Upper lobe of left lung (tissue), 6 donors: ENCODE results near the gene KIF18B. TPM values are rescaled to one million over a fixed set of nuclear protein-coding genes. Genes with fewer than 3 reads are reported as not detected.

Experiments
- ATAC-seq, 2 donors: fragments of 200-7000 bp; cut with Tn5 transposase; one replicate each; pipeline ENCODE4 v1.9.1; 2022; ENCODE audit warnings: mild to moderate bottlenecking in 2 of 2, moderate library complexity in 2 of 2; ENCODE audit not compliant: low FRiP score in 2 of 2
- DNase-seq, 2 donors: peaks; one replicate each; pipeline ENCODE4 v3.0.0-alpha.2; 2019 to 2020
- H3K27ac ChIP-seq, 4 donors: fragments of 200-600 bp; sonication (generic); one replicate each; pipeline ENCODE4 v1.5.1; 2016 to 2019
- H3K27me3 ChIP-seq, 4 donors: fragments of 200-600 bp; sonication (generic); one replicate each; pipeline ENCODE4 v1.5.1; 2017 to 2019
- H3K36me3 ChIP-seq, 4 donors: fragments of 200-600 bp; sonication (generic); one replicate each; pipeline ENCODE4 v1.5.1; 2016 to 2019
- H3K4me1 ChIP-seq, 4 donors: fragments of 200-600 bp; sonication (generic); one replicate each; pipeline ENCODE4 v1.5.1; 2018 to 2019
- H3K4me3 ChIP-seq, 4 donors: fragments of 200-600 bp; sonication (generic); one replicate each; pipeline ENCODE4 v1.5.1; 2017 to 2019; ENCODE audit warnings: mild to moderate bottlenecking in 2 of 4, moderate library complexity in 1 of 4
- H3K9me3 ChIP-seq, 4 donors: fragments of 200-600 bp; sonication (generic); one replicate each; pipeline ENCODE4 v1.5.1; 2018 to 2019
- EP300 ChIP-seq, 4 donors: sonication (generic); formaldehyde crosslinking; IDR thresholded peaks; one replicate each; pipeline ENCODE4 v1.5.1; 2017; ENCODE audit warnings: antibody characterized with exemption in 4 of 4, control low read depth in 2 of 4
- POLR2A ChIP-seq, 4 donors: fragments of 450-650 bp; IDR thresholded peaks; one replicate each; pipeline ENCODE4 v1.5.1; 2016 to 2017; ENCODE audit warnings: antibody characterized with exemption in 4 of 4, mild to moderate bottlenecking in 2 of 4
- POLR2AphosphoS5 ChIP-seq, 2 donors: sonication (generic); formaldehyde crosslinking; IDR thresholded peaks; one replicate each; pipeline ENCODE4 v1.5.1; 2017; ENCODE audit warnings: antibody characterized with exemption in 2 of 2
- WGBS, 2 donors: methylation state at CpG; one replicate each; pipeline ENCODE4 v1.1.5; 2017 to 2018; 5-methylcytosine and 5-hydroxymethylcytosine counted together
- total RNA-seq, 6 donors: library from RNA; depleted of rRNA in 4 of 6; stranded (reverse); fragments of >200 nt in 4 of 6; gene quantifications; one replicate each; pipeline versions ENCODE4 v1.1.0 to v1.2.1, GENCODE V29; 2016 to 2021
- TF ChIP-seq, protein P1 (sequence below), 6 experiments: fragments of 450-650 bp in 4 of 6; fragments of 200-600 bp in 2 of 6; sonication (generic) in 2 of 6; IDR thresholded peaks; one replicate each; pipeline ENCODE4 v1.5.1; 2016 to 2019; ENCODE audit warnings: antibody characterized with exemption in 6 of 6
- donor health status: DM: no; HTN: no; CAD: no; lungs with moderate emphysema.
- donor health status: DM: no; HTN: yes; CAD: no; lungs with severe emphysema.

KIF18B gene
- total RNA-seq, 6 donors from 2014 or later = 0.49 to 2.9 (median 1.3) TPM

DNA sequence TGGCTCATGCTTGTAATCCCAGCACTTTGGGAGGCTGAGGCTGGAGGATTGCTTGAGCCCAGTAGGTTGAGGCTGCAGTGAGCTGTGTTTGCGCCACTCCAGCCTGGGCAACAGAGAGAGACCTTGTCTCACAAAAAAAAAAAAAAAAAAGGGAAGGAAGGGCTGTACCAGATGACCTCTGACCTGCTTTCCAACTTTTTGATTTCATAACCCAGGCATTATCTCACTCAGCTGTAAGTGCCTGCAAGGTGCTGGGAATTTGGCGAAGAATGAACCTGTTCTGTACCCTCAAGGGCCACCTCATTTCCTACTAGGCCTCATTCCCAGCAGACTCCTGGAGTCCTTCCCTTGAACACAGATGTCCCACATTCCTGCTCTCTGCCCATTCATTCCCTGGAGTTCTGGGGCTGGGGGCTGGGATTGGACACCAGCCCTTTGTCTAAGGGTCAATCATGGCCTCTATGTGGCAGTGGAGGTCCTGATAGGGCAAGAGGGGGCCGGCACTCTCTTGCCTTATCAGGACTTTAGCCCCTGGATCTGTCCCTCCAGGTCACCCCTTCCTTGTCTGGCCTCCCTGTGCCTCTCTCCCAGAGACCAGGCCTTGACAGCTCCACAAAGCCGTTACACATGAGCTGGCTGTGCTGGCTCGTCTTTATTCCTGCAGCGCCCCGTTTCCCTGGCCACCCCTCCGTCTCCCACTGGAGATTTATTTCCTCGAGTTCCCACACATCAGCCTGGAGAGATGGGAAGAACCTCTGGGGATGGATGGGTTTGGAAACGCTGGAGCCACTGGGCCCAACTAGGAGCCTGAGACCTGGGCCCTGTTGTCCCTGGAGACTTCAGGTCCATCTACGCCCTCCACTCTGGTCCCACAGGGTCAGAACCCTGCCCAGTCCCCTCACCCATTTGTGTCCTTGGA is 31.5 kb downstream of the KIF18B start:
- DNase-seq = no peak
- Histone ChIP-seq H3K27me3 (peaks cover 0 to 7% (median 3%) of the 10 kb centered on the region in 4 donors), H3K27ac (no peak overlapping the region), H3K9me3 (no peaks in the 10 kb centered on the region), H3K4me3 (no peak overlapping the region), H3K4me1 (peaks cover 5 to 24% (median 15%) of the 10 kb centered on the region in 4 donors), H3K36me3 (no peaks in the 10 kb centered on the region)
- ATAC-seq = no peak
- TF ChIP-seq POLR2A (IDR thresholded peaks at IDR 0.05) (no peak), POLR2AphosphoS5 (IDR thresholded peaks at IDR 0.05) (no peak), EP300 (IDR thresholded peaks at IDR 0.05) (no peak)
- TF ChIP-seq, protein P1, sequence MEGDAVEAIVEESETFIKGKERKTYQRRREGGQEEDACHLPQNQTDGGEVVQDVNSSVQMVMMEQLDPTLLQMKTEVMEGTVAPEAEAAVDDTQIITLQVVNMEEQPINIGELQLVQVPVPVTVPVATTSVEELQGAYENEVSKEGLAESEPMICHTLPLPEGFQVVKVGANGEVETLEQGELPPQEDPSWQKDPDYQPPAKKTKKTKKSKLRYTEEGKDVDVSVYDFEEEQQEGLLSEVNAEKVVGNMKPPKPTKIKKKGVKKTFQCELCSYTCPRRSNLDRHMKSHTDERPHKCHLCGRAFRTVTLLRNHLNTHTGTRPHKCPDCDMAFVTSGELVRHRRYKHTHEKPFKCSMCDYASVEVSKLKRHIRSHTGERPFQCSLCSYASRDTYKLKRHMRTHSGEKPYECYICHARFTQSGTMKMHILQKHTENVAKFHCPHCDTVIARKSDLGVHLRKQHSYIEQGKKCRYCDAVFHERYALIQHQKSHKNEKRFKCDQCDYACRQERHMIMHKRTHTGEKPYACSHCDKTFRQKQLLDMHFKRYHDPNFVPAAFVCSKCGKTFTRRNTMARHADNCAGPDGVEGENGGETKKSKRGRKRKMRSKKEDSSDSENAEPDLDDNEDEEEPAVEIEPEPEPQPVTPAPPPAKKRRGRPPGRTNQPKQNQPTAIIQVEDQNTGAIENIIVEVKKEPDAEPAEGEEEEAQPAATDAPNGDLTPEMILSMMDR (IDR thresholded peaks at IDR 0.05) = no peak
- WGBS, 2 donors = 76% methylated on average over 10 to 11 of the region's 11 CpGs

DNA sequence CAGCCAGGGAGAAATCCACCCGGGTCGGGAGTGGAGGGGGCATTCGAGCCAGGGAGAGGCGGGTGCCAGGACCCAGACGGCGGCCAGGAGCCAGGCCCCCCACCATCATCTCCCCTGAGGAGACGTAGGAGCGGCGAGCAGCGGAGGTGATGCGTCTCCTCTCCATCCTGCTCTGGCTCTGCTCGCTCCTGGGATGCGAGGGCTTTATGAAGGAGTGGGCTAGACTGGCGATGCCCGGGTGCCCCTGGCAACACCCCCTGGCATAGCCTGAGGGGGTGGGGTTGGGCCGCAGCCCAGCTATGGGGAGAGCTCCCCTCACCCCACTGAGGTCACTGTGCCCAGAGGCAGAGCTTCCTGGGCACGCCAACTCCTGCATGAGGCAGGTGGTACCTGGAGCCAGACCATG is 32.2 kb downstream of the KIF18B start, which contains the start of gene GFAP:
GFAP (minus strand) TSS at position 180 of the 406 bp plus-strand sequence; CDS start at position 166, 14 bp downstream.
- H3K27me3 ChIP-seq = peaks cover 0 to 7% (median 3%) of the 10 kb centered on the region in 4 donors
- WGBS, 2 donors = 81 to 92% methylated on average over 8 to 17 of the region's 17 CpGs
- TF ChIP-seq POLR2AphosphoS5 (IDR thresholded peaks at IDR 0.05) = no peak
- TF ChIP-seq EP300 (IDR thresholded peaks at IDR 0.05) = no peak
- TF ChIP-seq, protein P1 (IDR thresholded peaks at IDR 0.05) = no peak
- no peak for TF ChIP-seq POLR2A (IDR thresholded peaks at IDR 0.05)
- ATAC-seq (no peak), DNase-seq (no peak)
- no peaks in the 10 kb centered on the region for H3K36me3 ChIP-seq
- H3K9me3 ChIP-seq = no peaks in the 10 kb centered on the region
- no peak within 1 kb of the TSS for H3K27ac ChIP-seq
- H3K4me1 ChIP-seq = peaks cover 8 to 27% (median 17%) of the 10 kb centered on the region in 4 donors
- no peak within 1 kb of the TSS for H3K4me3 ChIP-seq

DNA sequence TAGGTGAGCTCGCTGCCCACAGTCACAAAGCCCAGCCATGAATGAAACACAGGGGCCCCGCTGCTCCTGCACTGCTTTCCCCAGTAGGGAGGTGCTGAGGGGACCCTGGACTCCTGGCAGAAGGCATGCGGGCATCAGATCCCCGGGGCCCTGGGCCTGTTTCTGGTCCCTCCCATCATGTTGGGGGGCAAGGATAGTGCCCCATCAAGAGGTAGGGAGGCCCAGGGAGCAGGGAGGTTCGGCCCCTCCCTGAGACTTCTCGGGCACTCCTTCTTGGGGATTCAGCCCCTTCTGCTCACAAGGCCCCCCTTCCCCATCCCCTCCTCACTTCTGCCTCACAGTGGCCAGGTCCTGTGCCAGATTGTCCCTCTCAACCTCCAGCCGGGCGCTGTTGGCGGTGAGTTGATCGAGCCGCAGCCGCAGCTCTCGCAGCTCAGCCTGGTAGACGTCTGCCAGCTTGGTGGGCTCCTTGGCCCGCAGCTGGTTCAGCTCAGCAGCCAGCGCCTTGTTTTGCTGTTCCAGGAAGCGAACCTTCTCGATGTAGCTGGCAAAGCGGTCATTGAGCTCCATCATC is 32.8 kb downstream of the KIF18B start:
- Histone ChIP-seq H3K36me3 (no peaks in the 10 kb centered on the region), H3K9me3 (no peaks in the 10 kb centered on the region), H3K27me3 (peaks cover 0 to 7% (median 3%) of the 10 kb centered on the region in 4 donors), H3K4me3 (no peak overlapping the region), H3K27ac (no peak overlapping the region), H3K4me1 (peaks cover 8 to 27% (median 17%) of the 10 kb centered on the region in 4 donors)
- ATAC-seq = no peak
- WGBS, 2 donors = 87 to 90% methylated on average over 2 to 19 of the region's 19 CpGs
- TF ChIP-seq, protein P1 (IDR thresholded peaks at IDR 0.05) = no peak
- TF ChIP-seq EP300 (IDR thresholded peaks at IDR 0.05) (no peak), POLR2A (IDR thresholded peaks at IDR 0.05) (no peak), POLR2AphosphoS5 (IDR thresholded peaks at IDR 0.05) (no peak)
- DNase-seq = no peak

DNA sequence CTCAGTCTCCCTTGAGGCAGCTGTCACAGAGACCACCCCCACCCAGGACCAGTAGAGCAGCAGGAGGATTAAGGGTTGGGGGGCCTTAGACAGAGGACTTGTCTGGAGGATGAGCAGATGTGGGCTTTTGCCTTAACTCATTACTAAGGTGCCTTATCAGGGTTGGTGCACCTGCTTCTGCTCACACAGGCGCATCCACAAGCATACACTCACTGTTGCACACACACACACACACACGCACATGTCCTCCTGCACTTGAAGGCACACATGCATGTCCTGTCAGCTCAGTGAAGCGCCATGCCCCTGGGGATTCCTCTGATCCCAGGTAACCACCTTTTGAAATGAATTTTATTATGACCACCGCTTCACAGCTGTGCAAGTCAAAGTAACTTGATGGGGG is 33.4 kb downstream of the KIF18B start:
- WGBS, 2 donors = 86 to 91% methylated on average over 4 of the region's 4 CpGs
- no peak overlapping the region for H3K4me3 ChIP-seq
- H3K4me1 ChIP-seq = peaks cover 8 to 27% (median 17%) of the 10 kb centered on the region in 4 donors
- TF ChIP-seq POLR2A (IDR thresholded peaks at IDR 0.05) (no peak), EP300 (IDR thresholded peaks at IDR 0.05) (no peak)
- H3K27ac ChIP-seq = no peak overlapping the region
- peaks cover 0 to 7% (median 3%) of the 10 kb centered on the region in 4 donors for H3K27me3 ChIP-seq
- H3K36me3 ChIP-seq = no peaks in the 10 kb centered on the region
- DNase-seq = no peak
- no peak for ATAC-seq
- no peaks in the 10 kb centered on the region for H3K9me3 ChIP-seq

DNA sequence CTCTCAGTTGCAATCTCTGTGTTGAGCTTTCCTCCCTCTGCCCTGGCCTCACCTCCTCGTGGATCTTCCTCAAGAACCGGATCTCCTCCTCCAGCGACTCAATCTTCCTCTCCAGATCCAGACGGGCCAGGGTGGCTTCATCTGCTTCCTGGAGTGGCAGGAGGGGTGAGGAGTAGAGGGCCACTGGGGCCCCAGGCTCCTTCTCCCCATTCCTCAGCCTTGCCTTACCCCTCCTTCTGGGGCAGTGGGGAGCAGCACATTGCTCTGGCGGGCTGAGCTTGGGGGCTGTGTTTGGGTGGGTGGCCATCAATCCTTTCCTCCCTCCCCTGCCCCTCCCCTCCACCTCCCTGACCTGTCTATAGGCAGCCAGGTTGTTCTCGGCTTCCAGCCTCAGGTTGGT is 33.9 kb downstream of the KIF18B start:
- no peak for DNase-seq
- WGBS, 2 donors = 41 to 42% methylated on average over 5 to 6 of the region's 6 CpGs
- H3K27ac ChIP-seq = no peak overlapping the region

More for the DNA sequence above, 33.9 kb downstream of the KIF18B start:
- peaks cover 8 to 27% (median 17%) of the 10 kb centered on the region in 4 donors for H3K4me1 ChIP-seq
- no peaks in the 10 kb centered on the region for H3K9me3 ChIP-seq
- H3K4me3 ChIP-seq = no peak overlapping the region
- TF ChIP-seq EP300 (IDR thresholded peaks at IDR 0.05) (no peak), POLR2A (IDR thresholded peaks at IDR 0.05) (no peak), POLR2AphosphoS5 (IDR thresholded peaks at IDR 0.05) (no peak)
- TF ChIP-seq, protein P1 (IDR thresholded peaks at IDR 0.05) = no peak
- H3K27me3 ChIP-seq = peaks cover 0 to 7% (median 3%) of the 10 kb centered on the region in 4 donors
- ATAC-seq = no peak
- no peaks in the 10 kb centered on the region for H3K36me3 ChIP-seq
